Parathyroid adenoma (tissue), 2 donors: ENCODE results near the gene TLR6.

Source experiments
- H2AFZ ChIP-seq: fragments of 300-600 bp; sonication (generic); one replicate; pipeline ENCODE4 v1.7.0; 2017; ENCODE audit warnings: antibody characterized with exemption, mild to moderate bottlenecking
- H3K27ac ChIP-seq: fragments of 300-600 bp; sonication (generic); one replicate; pipeline ENCODE4 v1.7.0; 2017
- H3K27me3 ChIP-seq: fragments of 300-600 bp; sonication (generic); one replicate; pipeline ENCODE4 v1.7.0; 2017; ENCODE audit warnings: low read length; ENCODE audit not compliant: control insufficient read depth, insufficient read depth
- H3K36me3 ChIP-seq: fragments of 300-600 bp; sonication (generic); one replicate; pipeline ENCODE4 v1.7.0; 2017; ENCODE audit warnings: low read length; ENCODE audit not compliant: control insufficient read depth, insufficient read depth
- H3K4me1 ChIP-seq: fragments of 300-600 bp; sonication (generic); one replicate; pipeline ENCODE4 v1.7.0; 2017; ENCODE audit warnings: control low read depth
- H3K4me2 ChIP-seq: fragments of 300-600 bp; sonication (generic); one replicate; pipeline ENCODE4 v1.7.0; 2017; ENCODE audit warnings: low read length
- H3K4me3 ChIP-seq: fragments of 300-600 bp; sonication (generic); one replicate; pipeline ENCODE4 v1.7.0; 2017; ENCODE audit warnings: low read depth, low read length
- H3K79me2 ChIP-seq: fragments of 300-600 bp; sonication (generic); one replicate; pipeline ENCODE4 v1.7.0; 2017; ENCODE audit warnings: control low read depth
- H3K9ac ChIP-seq: fragments of 300-600 bp; sonication (generic); one replicate; pipeline ENCODE4 v1.7.0; 2017; ENCODE audit warnings: mild to moderate bottlenecking
- H3K9me3 ChIP-seq: fragments of 300-600 bp; sonication (generic); one replicate; pipeline ENCODE4 v1.7.0; 2017; ENCODE audit warnings: low read length; ENCODE audit not compliant: control insufficient read depth
- TF ChIP-seq, protein P1 (sequence below): fragments of 300-600 bp; sonication (generic); IDR thresholded peaks from one replicate; pipeline ENCODE4 v1.7.0; 2017; ENCODE audit warnings: antibody characterized with exemption, mild to moderate bottlenecking
- donor health status: primary hyperparathyroidism.

The TLR6 gene

DNA sequence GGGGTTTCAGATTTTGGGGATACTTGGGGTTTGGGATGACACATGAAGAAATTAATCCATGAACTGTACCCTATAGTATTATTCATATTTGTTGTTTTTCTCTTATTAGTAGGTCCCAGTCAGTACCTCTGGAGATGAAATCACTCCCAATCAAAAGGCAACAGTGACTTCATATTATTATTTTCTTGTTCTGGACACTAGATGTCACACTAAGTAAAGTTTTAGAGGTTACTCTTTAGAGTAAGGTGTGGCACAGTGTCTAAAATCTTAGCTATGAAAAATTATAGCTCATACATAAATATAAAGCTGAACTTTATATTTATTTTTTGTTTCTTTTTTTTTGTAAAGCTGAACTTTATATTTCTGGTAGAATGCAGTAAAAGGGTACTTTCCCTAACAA lies 46.1 kb upstream of the TLR6 start:
- H3K4me3 ChIP-seq: no peak overlapping the region
- no peaks in the 10 kb centered on the region for H3K79me2 ChIP-seq
- H3K27me3 ChIP-seq: no peaks in the 10 kb centered on the region
- H2AFZ ChIP-seq: no peak overlapping the region
- no peaks in the 10 kb centered on the region for H3K36me3 ChIP-seq
- no peak overlapping the region for H3K9ac ChIP-seq
- H3K4me2 ChIP-seq: no peak overlapping the region
- no peaks in the 10 kb centered on the region for H3K9me3 ChIP-seq
- H3K4me1 ChIP-seq: peaks cover under 1% of the 10 kb centered on the region
- TF ChIP-seq, protein P1, sequence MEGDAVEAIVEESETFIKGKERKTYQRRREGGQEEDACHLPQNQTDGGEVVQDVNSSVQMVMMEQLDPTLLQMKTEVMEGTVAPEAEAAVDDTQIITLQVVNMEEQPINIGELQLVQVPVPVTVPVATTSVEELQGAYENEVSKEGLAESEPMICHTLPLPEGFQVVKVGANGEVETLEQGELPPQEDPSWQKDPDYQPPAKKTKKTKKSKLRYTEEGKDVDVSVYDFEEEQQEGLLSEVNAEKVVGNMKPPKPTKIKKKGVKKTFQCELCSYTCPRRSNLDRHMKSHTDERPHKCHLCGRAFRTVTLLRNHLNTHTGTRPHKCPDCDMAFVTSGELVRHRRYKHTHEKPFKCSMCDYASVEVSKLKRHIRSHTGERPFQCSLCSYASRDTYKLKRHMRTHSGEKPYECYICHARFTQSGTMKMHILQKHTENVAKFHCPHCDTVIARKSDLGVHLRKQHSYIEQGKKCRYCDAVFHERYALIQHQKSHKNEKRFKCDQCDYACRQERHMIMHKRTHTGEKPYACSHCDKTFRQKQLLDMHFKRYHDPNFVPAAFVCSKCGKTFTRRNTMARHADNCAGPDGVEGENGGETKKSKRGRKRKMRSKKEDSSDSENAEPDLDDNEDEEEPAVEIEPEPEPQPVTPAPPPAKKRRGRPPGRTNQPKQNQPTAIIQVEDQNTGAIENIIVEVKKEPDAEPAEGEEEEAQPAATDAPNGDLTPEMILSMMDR: no peak
- no peak overlapping the region for H3K27ac ChIP-seq

DNA sequence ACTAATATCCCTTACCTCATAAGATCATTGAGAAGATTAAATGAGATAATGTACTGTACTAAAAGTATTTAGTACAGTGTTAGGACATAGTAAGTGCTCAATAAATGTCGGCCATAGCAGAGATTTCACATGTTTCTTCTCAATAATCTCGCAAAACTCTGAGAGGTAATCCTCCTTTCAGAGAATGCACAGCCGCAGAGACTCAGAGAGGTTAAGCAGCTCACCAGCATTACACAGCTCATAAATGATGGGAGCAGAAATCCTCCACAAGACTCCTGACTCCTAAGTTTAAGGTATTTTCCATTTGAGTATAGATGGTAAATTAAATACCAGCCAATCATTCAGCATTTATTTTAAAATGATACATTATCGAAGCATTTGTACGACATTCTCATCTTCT lies 45.6 kb upstream of the TLR6 start:
- Histone ChIP-seq H3K79me2 (no peaks in the 10 kb centered on the region), H3K4me3 (no peak overlapping the region), H3K4me2 (no peak overlapping the region), H2AFZ (no peak overlapping the region), H3K27ac (no peak overlapping the region), H3K27me3 (no peaks in the 10 kb centered on the region), H3K36me3 (no peaks in the 10 kb centered on the region), H3K9ac (no peak overlapping the region), H3K9me3 (no peaks in the 10 kb centered on the region), H3K4me1 (no peaks in the 10 kb centered on the region)
- TF ChIP-seq, protein P1: no peak

DNA sequence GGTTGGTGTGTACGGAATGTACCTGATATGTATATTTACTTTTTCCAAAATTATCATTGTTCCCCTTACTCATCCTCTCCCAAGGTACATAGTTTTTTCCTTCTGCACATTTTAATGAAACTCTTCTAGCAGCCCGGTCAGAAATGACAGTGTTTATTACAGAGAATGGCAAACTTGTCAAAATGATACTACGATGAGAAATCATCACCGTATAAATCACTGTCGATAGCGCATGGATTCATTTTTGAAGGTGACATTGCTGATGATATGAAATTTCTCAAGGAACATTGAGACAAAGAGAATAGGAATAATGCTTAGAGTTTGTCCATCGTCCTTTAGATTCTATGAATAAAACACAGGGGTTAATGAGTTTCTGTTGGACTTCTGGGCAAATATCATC lies 41.6 kb upstream of the TLR6 start:
- Histone ChIP-seq H3K36me3 (no peaks in the 10 kb centered on the region), H2AFZ (no peak overlapping the region), H3K9ac (no peak overlapping the region), H3K9me3 (no peaks in the 10 kb centered on the region), H3K27me3 (no peaks in the 10 kb centered on the region), H3K4me1 (no peaks in the 10 kb centered on the region), H3K4me2 (no peak overlapping the region), H3K27ac (no peak overlapping the region), H3K4me3 (no peak overlapping the region), H3K79me2 (no peaks in the 10 kb centered on the region)
- TF ChIP-seq, protein P1: no peak

DNA sequence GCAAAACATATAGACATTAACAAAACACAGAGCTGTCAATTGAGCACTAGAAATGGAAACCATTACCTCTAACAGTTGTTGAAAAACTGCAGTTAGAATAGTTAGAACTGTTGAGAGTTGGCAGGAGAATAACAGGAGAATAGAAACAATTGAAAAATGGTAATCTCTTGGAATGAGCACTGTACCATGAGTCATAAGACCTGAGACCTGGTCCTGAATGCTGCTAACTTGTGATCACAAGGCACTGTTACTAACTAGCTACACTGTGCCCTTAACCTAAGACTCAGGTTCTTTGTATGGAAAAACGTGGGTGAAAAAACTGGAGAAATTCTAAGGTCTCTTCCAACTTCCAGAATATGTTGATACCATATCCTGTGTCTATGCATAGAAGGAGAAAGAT lies 40.3 kb upstream of the TLR6 start:
- no peak overlapping the region for H3K9ac ChIP-seq
- no peak overlapping the region for H3K27ac ChIP-seq
- H3K4me1 ChIP-seq: no peaks in the 10 kb centered on the region
- no peak overlapping the region for H2AFZ ChIP-seq
- no peaks in the 10 kb centered on the region for H3K27me3 ChIP-seq
- H3K4me2 ChIP-seq: no peak overlapping the region
- no peaks in the 10 kb centered on the region for H3K9me3 ChIP-seq
- H3K36me3 ChIP-seq: no peaks in the 10 kb centered on the region
- H3K79me2 ChIP-seq: no peaks in the 10 kb centered on the region
- H3K4me3 ChIP-seq: no peak overlapping the region
- TF ChIP-seq, protein P1: no peak

DNA sequence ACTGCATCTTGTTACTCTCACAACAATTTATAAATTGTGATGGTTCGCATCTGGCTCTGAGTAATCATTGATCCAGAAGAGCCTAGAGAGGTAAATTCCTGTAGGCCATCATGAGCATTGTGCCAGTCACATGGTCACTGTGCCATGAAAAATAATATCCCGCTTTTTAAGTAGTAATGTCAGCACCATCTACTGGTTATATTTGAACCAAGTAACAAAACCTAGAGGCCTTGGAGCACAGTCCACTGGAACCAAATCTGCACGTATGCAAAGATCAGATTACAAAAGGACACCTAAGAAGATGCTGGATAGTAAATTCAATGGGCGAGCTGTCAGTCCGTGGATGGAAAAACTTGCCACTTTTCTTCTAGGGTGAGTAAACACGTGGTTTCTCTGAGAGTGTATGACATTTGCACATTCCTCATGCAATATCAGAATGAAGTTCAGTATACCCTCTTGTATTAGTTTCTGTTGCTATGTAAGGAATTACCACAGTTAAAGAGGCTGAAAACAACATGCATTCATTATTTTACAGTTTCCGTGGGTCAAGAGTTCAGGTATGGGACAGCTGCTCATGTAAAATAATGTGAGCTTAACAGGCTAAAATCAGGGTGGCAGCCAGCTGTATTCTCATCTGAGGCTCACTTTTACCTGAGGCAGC lies 37.8 kb upstream of the TLR6 start:
- no peak overlapping the region for H2AFZ ChIP-seq
- no peaks in the 10 kb centered on the region for H3K36me3 ChIP-seq
- TF ChIP-seq, protein P1: no peak
- H3K4me1 ChIP-seq: no peaks in the 10 kb centered on the region
- no peak overlapping the region for H3K4me3 ChIP-seq
- no peaks in the 10 kb centered on the region for H3K9me3 ChIP-seq
- H3K4me2 ChIP-seq: no peak overlapping the region
- H3K27me3 ChIP-seq: no peaks in the 10 kb centered on the region
- no peak overlapping the region for H3K27ac ChIP-seq
- no peak overlapping the region for H3K9ac ChIP-seq
- H3K79me2 ChIP-seq: no peaks in the 10 kb centered on the region
